ENCODE results near the gene LRRK1. TPM values are rescaled to one million over a fixed set of nuclear protein-coding genes. Genes with fewer than 3 reads are reported as not detected.
A peak's percentile ranks its signal among the peaks of the same experiment; 100 is the strongest.

LRRK1 gene
- total RNA-seq, 1 donor from 2014 or later = 14.0 TPM

GRCh38 chr15:101004986-101005747 is 86.0 kb downstream of the LRRK1 start:
- no peak for DNase-seq (ENCODE audit: low spot score)

- peak; percentile 77 for DNase-seq (ENCODE audit: low spot score)
Measured at GRCh38 chr15:101006931-101007691, 88.0 kb downstream of the LRRK1 start.

GRCh38 chr15:101008158-101009139 is 89.3 kb downstream of the LRRK1 start:
- peak; percentile 85 for DNase-seq (ENCODE audit: low spot score)

DNA sequence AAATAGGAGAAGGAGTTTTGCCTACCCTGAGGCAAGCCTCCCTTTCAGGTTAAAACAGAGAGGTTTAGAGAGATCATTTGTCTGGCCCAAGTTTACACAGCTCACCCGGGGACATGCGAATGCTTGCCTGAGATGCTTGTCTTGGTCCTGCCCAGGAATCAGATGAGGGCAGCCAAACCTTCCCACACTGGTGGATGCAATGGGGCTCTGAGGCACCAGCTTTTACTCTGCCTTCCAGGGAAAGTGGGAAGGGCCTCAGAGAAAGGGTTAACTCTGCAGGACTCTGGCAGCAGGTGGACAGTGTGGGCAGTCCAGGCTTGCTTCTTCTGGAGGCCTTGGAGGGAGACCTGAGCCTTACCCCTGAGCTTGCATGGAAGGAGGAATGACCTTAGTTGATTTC is 90.0 kb downstream of the LRRK1 start:
- no peak for DNase-seq (ENCODE audit: low spot score)

GRCh38 chr15:101010781-101011180 is 91.6 kb downstream of the LRRK1 start:
- no peak for DNase-seq (ENCODE audit: low spot score)

GRCh38 chr15:101012326-101013200 is 93.4 kb downstream of the LRRK1 start:
- DNase-seq (ENCODE audit: low spot score) = peak; percentile 57

DNA sequence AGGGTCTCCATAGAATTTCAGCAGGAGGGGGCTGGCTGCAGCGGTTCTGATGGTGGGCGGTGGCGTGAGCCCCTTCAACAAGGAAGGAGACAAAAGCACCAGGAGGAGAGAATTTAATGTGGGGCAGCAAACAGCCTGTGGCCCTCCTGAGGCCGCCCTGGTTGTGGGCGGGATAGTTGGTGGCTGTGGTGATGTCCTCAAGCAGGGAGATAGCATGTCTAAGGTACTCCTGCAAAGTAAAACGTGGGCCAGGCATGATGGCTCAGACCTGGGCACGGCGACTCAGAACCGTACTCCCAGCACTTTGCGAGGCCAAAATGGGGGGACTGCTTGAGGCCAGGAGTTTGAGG is 94.0 kb downstream of the LRRK1 start:
- DNase-seq (ENCODE audit: low spot score) = no peak

GRCh38 chr15:101013769-101014675 is 94.9 kb downstream of the LRRK1 start:
- peak; percentile 62 for DNase-seq (ENCODE audit: low spot score)

- DNase-seq (ENCODE audit: low spot score) = peak; percentile 84
Measured at GRCh38 chr15:101014921-101015841, 96.0 kb downstream of the LRRK1 start.

GRCh38 chr15:101016581-101016980 is 97.4 kb downstream of the LRRK1 start:
- no peak for DNase-seq (ENCODE audit: low spot score)

DNA sequence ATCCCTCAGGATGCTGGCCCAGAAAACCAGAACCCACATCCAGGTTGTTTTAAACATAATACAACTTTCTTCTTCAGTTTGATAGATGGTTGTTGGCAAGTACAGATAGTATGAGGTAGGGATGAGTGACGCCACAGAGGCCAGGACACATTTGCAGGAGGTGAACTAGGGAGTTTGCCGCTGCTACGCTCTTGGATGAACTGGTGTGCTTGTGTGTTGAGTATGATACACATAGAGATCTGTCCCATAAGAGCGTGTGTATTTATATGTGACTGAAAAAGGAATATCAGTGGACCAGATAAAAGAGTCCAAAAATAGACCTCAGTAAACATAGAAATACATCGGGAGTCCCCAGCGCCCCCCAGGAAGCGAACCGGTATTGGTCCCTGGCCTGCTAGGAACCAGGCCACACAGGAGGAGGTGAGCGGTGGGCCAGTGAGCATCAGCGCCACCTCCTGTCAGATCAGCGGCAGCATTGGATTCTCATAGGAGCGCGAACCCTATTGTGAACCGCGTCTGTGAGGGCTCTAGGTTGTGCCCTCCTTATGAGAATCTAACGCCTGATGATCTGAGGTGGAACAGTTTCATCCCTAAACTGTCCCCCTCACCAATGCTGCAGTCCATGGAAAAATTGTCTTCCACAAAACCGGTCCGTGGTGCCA is 98.1 kb downstream of the LRRK1 start:
- DNase-seq (ENCODE audit: low spot score) = no peak

GRCh38 chr15:101018016-101018415 is 98.9 kb downstream of the LRRK1 start:
- no peak for DNase-seq (ENCODE audit: low spot score)

GRCh38 chr15:101018450-101018849 is 99.3 kb downstream of the LRRK1 start:
- DNase-seq (ENCODE audit: low spot score) = no peak

GRCh38 chr15:101019366-101019896 is 100.3 kb downstream of the LRRK1 start:
- DNase-seq (ENCODE audit: low spot score) = no peak

- DNase-seq (ENCODE audit: low spot score) = no peak
Measured at GRCh38 chr15:101020451-101020850, 101.3 kb downstream of the LRRK1 start.

- peak; percentile 23 for DNase-seq (ENCODE audit: low spot score)
Measured at GRCh38 chr15:101020945-101021344, 101.8 kb downstream of the LRRK1 start.

DNA sequence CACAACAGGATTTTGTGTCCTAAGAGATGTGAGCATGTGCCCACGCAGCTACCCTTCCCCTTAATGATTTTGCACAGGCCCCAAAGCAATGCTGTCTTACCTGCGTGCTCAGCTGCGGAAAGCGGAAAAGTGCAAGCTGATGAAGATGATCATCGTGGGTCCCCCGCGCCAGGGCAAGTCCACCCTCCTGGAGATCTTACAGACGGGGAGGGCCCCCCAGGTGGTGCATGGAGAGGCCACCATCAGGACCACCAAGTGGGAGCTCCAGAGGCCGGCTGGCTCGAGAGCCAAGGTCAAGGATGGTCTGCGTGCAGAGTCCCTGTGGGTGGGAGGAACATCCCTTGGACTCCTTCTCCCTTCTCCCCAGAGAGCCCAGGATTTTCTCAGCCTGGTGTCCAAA is 103.1 kb downstream of the LRRK1 start:
- DNase-seq (ENCODE audit: low spot score) = no peak

DNA sequence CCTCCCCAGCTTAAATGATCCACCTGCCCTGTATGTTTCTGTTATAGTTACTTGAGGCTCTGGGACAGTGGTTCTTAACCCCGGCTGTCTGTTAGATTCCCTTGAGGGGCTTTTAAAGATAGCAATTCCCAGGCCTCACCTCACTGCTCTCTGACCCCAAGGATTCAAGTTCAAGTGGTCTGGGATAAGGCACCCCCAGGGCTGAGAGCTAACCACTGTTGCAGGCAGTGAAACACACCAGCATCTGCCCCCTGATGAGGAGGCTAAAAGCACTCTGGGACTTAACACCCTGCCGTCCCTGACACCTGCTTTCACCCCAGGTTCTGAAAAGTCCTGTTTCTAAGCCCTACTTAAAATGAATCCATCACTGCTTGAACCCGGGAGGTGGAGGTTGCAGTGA is 103.7 kb downstream of the LRRK1 start:
- no peak for DNase-seq (ENCODE audit: low spot score)

Data from umbilical cord (tissue), 2 donors.